WERI-Rb-1 (cell line): ENCODE data around the gene LCLAT1.
A peak's percentile ranks its signal among the peaks of the same experiment; 100 is the strongest.

Source experiments
- DNase-seq: peaks from one replicate; pipeline ENCODE4 v3.0.0-alpha.2; 2020
- H3K27ac ChIP-seq: fragments of 250-450 bp; sonication (Bioruptor Pico); 2 replicates; pipeline ENCODE4 v1.5.1; 2020; ENCODE audit warnings: mild to moderate bottlenecking, moderate library complexity
- H3K27me3 ChIP-seq: fragments of 250-450 bp; sonication (Bioruptor Pico); 2 replicates; pipeline ENCODE4 v1.5.1; 2021; ENCODE audit warnings: mild to moderate bottlenecking, low read depth, moderate library complexity; ENCODE audit not compliant: insufficient read depth, severe bottlenecking
- H3K36me3 ChIP-seq: fragments of 250-450 bp; sonication (Bioruptor Pico); 2 replicates; pipeline ENCODE4 v1.5.1; 2020; ENCODE audit warnings: mild to moderate bottlenecking, moderate library complexity
- H3K4me3 ChIP-seq: 2 replicates; pipeline ENCODE4 v1.5.1; 2011; ENCODE audit warnings: low read depth, mild to moderate bottlenecking, control low read depth, low read length
- H3K9me3 ChIP-seq: fragments of 250-450 bp; sonication (Bioruptor Pico); 2 replicates; pipeline ENCODE4 v1.5.1; 2021; ENCODE audit warnings: mild to moderate bottlenecking, moderate library complexity; ENCODE audit not compliant: severe bottlenecking
- CTCF ChIP-seq: IDR thresholded peaks from 2 replicates; pipeline ENCODE4 v1.5.1; 2011; ENCODE audit warnings: low read depth, mild to moderate bottlenecking, control low read depth, inconsistent platforms, low read length

The LCLAT1 gene

DNA sequence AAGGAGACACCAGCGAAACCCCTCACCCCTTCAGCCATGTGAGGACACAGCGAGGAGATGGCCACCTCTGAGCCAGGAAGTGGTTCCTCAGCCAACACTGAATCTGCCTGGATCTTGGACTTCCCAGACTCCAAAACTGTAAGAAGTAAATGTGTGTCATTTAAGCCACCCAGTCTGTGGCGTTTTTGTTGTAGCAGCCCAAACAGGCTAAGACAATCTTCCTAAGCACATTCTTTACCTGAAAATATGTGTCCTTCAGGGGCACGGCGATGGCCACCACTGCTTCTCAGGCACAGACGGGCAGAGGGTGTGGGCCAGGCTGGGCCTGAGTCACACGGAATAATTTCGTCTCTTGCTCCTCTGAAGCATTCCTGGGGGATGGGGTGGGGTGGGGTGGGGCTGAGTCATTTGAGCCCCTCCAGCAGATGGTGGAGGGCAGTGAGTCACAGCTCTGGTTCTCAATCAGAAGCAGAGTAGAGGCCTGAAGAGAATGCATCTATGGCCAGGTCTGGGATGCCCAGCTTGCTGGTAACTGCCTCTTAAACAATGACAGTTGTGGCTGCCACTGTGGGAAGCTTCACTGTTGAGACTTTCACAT, 217.8 kb downstream of the LCLAT1 start:
- DNase-seq, result no peak

DNA sequence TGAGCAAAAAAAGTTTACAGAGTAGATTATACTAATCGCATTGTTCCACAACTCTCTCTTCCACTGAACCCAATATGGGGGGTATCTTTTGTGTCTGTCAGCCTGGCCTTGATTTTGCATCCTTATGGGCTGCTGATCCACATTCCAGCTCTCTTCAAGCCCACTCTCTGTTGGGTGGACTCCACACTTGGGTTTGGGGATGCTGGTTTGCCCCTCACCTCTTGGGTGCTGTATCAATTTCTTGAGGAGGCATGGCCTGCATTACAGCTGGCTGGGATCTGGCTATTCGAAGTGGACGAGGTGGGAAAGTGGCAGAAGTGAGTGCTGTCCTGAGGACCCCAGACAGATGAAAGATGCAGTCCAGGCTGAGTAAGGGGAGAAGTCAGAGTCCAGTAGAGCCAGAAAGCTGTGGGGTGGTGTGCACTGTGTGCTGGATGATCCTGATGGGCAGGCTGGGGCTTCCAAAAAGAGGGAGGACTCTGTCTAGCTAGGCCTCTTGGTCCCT, 218.8 kb downstream of the LCLAT1 start:
- Histone ChIP-seq H3K4me3 (no peak overlapping the region), H3K9me3 (peaks cover 11% of the 10 kb centered on the region), H3K36me3 (no peaks in the 10 kb centered on the region), H3K27ac (no peak overlapping the region), H3K27me3 (no peaks in the 10 kb centered on the region)
- TF ChIP-seq CTCF, result no peak
- DNase-seq, result no peak

More for the DNA sequence above, 217.8 kb downstream of the LCLAT1 start:
- TF ChIP-seq CTCF, result no peak
- H3K27me3 ChIP-seq, result no peaks in the 10 kb centered on the region
- no peak overlapping the region for H3K27ac ChIP-seq
- H3K4me3 ChIP-seq, result no peak overlapping the region
- no peaks in the 10 kb centered on the region for H3K36me3 ChIP-seq
- H3K9me3 ChIP-seq, result peaks cover 4% of the 10 kb centered on the region

DNA sequence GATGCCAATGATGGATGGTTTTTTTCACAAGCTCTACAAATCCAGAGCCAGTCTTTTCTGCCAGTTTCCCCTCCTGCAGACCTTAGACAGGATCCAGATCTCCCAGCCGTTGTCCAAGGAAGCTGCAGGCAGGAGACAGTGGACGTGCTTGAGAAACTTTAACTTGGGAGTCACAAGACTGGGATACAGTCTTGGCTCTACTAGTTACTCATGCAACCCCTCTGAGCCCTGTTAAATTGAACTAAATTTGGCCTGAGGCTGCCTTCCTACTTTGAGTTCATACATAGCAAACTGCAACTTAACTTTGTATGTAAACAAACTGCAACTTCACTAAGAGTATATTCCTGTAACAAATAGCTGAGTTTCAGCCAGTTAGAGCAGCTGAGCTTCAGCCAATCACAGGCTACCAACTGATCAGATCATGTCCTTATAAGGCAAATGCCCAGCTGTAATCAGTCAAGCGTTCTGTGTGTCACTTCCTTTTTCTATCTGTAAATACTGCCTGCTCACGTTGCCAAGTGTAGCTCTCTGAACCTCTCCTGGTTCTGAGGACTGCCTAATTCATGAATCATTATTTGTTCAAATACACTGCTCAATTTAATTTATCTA, 219.3 kb downstream of the LCLAT1 start:
- DNase-seq, result no peak

DNA sequence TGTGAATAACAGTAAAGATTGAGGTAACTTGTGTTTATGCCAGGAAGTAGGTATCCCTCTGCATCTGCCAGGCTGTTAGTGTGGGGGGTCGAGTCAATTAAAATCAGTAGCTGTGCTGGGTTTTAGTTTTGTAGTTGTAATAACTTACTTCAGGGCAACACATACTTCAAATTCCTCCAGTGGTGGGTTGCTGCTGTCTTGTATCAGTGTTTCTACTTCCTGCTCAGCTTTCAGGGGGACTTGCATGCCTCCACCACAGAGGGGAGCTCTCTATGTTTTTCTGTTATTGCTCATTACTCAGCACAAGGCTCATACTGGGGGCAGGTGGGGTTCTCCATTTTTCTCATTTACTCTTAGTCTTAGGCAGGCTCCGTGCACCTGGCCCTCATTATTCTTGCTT, 223.4 kb downstream of the LCLAT1 start:
- peaks cover 13% of the 10 kb centered on the region for H3K9me3 ChIP-seq
- no peaks in the 10 kb centered on the region for H3K27me3 ChIP-seq
- no peaks in the 10 kb centered on the region for H3K36me3 ChIP-seq
- H3K27ac ChIP-seq, result no peak overlapping the region
- no peak overlapping the region for H3K4me3 ChIP-seq
- TF ChIP-seq CTCF, result peak; percentile 40
- DNase-seq, result no peak

More for the DNA sequence above, 219.3 kb downstream of the LCLAT1 start:
- Histone ChIP-seq H3K27ac (no peak overlapping the region), H3K36me3 (no peaks in the 10 kb centered on the region), H3K4me3 (no peak overlapping the region), H3K27me3 (no peaks in the 10 kb centered on the region), H3K9me3 (peaks cover 11% of the 10 kb centered on the region)
- no peak for TF ChIP-seq CTCF

GRCh38 chr2:30673127-30673526, 226.1 kb downstream of the LCLAT1 start:
- H3K36me3 ChIP-seq, result no peaks in the 10 kb centered on the region
- no peak overlapping the region for H3K4me3 ChIP-seq
- peaks cover 13% of the 10 kb centered on the region for H3K9me3 ChIP-seq
- DNase-seq, result no peak
- no peak for TF ChIP-seq CTCF
- no peaks in the 10 kb centered on the region for H3K27me3 ChIP-seq
- no peak overlapping the region for H3K27ac ChIP-seq
